Measurements from ENCODE around the gene LTC4S. TPM values are rescaled to one million over a fixed set of nuclear protein-coding genes. Genes with fewer than 3 reads are reported as not detected.
"Not testable (repeated sequence)": the region's sequence is repeated elsewhere in the genome, so short reads cannot be mapped to it uniquely, and the experiment has no call there.

LTC4S gene
- total RNA-seq, 1 donor from 2014 or later = 5.5 TPM

DNA sequence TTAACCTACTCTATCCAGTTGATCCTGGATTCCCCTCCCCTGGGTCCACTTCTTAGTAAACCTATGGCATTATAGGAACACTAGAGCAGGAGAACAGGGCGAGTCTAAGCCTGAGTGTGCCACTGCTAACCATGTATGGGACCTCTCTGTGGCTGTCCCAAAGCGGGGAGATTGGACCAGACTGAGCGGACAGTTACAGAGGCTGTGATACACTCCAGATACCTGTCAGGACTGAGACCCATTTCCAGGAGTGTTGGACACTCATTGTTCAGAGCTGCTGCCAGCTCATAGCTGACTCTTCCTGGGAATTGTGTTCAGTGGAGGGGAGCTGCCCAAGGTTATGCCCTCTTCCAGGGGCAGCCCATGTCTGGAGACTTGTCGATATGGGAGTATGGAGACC is 11.9 kb upstream of the LTC4S start:
- no peaks in the 10 kb centered on the region for H3K4me1 Mint-ChIP-seq (ENCODE audit: low read depth)
- no peak for DNase-seq (ENCODE audit: low spot score, unreplicated experiment)
- H3K27me3 Mint-ChIP-seq = no peaks in the 10 kb centered on the region
- peaks cover 8% of the 10 kb centered on the region for H3K36me3 Mint-ChIP-seq (ENCODE audit: insufficient read depth)
- H3K9me3 Mint-ChIP-seq (ENCODE audit: low read depth) = no peaks in the 10 kb centered on the region
- H3K27ac Mint-ChIP-seq = no peak overlapping the region
- H3K4me3 Mint-ChIP-seq (ENCODE audit: low read depth) = no peak overlapping the region
- TF ChIP-seq, protein P1, sequence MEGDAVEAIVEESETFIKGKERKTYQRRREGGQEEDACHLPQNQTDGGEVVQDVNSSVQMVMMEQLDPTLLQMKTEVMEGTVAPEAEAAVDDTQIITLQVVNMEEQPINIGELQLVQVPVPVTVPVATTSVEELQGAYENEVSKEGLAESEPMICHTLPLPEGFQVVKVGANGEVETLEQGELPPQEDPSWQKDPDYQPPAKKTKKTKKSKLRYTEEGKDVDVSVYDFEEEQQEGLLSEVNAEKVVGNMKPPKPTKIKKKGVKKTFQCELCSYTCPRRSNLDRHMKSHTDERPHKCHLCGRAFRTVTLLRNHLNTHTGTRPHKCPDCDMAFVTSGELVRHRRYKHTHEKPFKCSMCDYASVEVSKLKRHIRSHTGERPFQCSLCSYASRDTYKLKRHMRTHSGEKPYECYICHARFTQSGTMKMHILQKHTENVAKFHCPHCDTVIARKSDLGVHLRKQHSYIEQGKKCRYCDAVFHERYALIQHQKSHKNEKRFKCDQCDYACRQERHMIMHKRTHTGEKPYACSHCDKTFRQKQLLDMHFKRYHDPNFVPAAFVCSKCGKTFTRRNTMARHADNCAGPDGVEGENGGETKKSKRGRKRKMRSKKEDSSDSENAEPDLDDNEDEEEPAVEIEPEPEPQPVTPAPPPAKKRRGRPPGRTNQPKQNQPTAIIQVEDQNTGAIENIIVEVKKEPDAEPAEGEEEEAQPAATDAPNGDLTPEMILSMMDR (IDR thresholded peaks at IDR 0.05; ENCODE audit: unreplicated experiment) = no peak

DNA sequence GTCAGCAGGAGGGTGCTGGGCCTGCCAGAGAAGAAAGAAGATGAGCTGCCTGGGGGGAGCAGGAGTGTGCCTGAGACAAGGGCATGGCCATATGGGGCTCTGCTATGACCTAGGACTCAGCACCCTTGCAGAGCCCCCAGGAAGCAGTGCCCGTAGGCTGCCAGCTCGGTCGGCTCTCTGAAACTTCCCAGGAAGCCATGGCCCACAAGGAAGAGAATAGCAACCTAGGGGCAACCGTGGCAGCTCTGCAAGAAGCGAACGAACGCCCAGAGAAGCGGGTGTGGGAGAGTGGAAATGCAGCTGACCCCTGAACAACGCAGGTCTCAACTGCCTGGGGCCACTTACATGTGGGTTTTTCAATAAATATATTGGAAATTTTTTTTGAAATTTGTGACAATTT is 10.7 kb upstream of the LTC4S start:
- Mint-ChIP-seq H3K27ac (no peak overlapping the region), H3K4me3 (ENCODE audit: low read depth) (no peak overlapping the region), H3K4me1 (ENCODE audit: low read depth) (no peaks in the 10 kb centered on the region), H3K9me3 (ENCODE audit: low read depth) (no peaks in the 10 kb centered on the region), H3K36me3 (ENCODE audit: insufficient read depth) (peaks cover 4% of the 10 kb centered on the region), H3K27me3 (no peaks in the 10 kb centered on the region)
- DNase-seq (ENCODE audit: low spot score, unreplicated experiment) = no peak
- TF ChIP-seq, protein P1 (IDR thresholded peaks at IDR 0.05; ENCODE audit: unreplicated experiment) = no peak

GRCh38 chr5:179786861-179787260 is 6.9 kb upstream of the LTC4S start:
- H3K27me3 Mint-ChIP-seq = no peaks in the 10 kb centered on the region
- DNase-seq (ENCODE audit: low spot score, unreplicated experiment) = no peak
- peaks cover 4% of the 10 kb centered on the region for H3K36me3 Mint-ChIP-seq (ENCODE audit: insufficient read depth)
- no peak overlapping the region for H3K27ac Mint-ChIP-seq
- TF ChIP-seq, protein P1 (IDR thresholded peaks at IDR 0.05; ENCODE audit: unreplicated experiment) = no peak
- no peaks in the 10 kb centered on the region for H3K4me1 Mint-ChIP-seq (ENCODE audit: low read depth)
- no peak overlapping the region for H3K4me3 Mint-ChIP-seq (ENCODE audit: low read depth)
- H3K9me3 Mint-ChIP-seq (ENCODE audit: low read depth) = peaks cover 3% of the 10 kb centered on the region

DNA sequence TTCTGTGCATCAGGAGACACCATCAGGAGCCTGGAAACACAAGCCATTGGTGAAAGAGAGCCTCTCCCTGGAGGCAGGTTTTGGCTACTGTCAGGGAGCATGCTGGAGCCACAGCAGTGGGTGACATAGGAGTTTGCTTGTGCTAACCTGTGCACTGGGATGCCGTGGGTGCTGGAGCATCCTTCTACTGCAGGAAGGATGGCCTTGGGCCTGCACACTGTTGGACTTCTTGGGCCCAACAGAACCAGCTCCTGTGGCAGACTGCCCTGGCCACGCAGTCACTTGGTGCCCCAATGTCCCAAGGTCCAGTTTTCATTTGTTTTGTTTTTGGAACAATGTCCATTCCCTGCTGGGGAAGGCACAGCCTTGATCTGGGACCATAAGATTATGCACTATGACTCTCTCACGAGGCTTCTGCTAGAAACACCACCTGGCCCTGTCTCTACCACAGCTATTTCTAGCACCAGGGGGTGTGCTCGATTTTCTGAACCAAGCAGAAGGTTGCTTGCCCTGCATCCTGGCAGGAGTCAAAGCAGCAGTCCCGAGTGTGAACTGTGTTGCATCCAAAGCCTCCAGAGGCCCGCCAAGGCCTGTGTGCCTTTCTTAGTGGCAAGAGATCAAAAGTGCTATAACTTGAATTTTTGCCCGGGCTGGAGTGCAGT is 5.5 kb upstream of the LTC4S start:
- H3K4me3 Mint-ChIP-seq (ENCODE audit: low read depth) = no peak overlapping the region
- TF ChIP-seq, protein P1 (IDR thresholded peaks at IDR 0.05; ENCODE audit: unreplicated experiment) = no peak
- DNase-seq (ENCODE audit: low spot score, unreplicated experiment) = no peak
- no peaks in the 10 kb centered on the region for H3K27me3 Mint-ChIP-seq
- peaks cover 4% of the 10 kb centered on the region for H3K36me3 Mint-ChIP-seq (ENCODE audit: insufficient read depth)
- no peaks in the 10 kb centered on the region for H3K4me1 Mint-ChIP-seq (ENCODE audit: low read depth)
- H3K27ac Mint-ChIP-seq = no peak overlapping the region
- peaks cover 3% of the 10 kb centered on the region for H3K9me3 Mint-ChIP-seq (ENCODE audit: low read depth)

- H3K4me1 Mint-ChIP-seq (ENCODE audit: low read depth); H3K4me3 Mint-ChIP-seq (ENCODE audit: low read depth); H3K36me3 Mint-ChIP-seq (ENCODE audit: insufficient read depth); H3K9me3 Mint-ChIP-seq (ENCODE audit: low read depth); H3K27me3 Mint-ChIP-seq; DNase-seq (ENCODE audit: low spot score, unreplicated experiment); H3K27ac Mint-ChIP-seq: not testable (repeated sequence)
Observed at GRCh38 chr5:179789278-179789677, 4.5 kb upstream of the LTC4S start.

DNA sequence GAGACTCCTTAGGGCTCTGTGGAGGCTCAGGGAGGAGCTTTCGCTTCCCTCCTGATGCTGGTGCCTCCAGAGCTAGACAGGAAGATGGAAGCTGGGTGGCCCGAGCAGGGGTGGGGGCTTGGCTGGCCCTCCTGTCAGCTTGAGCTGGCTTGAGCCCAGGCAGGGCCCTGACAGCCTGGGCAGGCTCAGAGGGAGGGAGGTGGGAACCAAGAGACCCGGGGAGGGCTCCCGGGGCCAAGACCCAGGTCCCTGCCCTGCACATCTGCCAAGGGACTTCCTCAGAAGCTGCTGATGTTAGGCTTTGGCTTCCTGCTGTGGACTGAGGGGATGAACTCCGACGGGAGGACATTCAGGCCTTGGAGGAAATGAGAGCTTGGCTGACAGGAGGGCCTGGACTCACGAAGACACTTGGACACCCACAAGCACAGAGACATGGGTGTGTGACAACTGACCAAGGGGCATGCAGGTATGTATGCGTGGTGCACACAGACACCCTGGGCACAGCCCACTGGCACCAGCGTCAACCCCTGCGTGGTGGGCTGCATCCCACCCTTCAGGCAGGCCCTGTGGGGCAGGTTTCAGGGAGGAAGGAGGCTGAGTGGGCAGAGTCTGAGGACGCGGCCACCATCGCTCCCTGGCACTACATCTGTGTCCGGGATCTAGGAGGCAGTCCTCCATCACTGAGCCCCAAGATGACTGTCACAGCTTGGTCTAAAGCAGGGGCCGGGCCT is 1.7 kb upstream of the LTC4S start:
- Mint-ChIP-seq H3K36me3 (ENCODE audit: insufficient read depth) (peaks cover 7% of the 10 kb centered on the region), H3K9me3 (ENCODE audit: low read depth) (peaks cover 3% of the 10 kb centered on the region), H3K4me3 (ENCODE audit: low read depth) (no peak overlapping the region), H3K27ac (no peak overlapping the region), H3K27me3 (no peaks in the 10 kb centered on the region), H3K4me1 (ENCODE audit: low read depth) (no peaks in the 10 kb centered on the region)
- TF ChIP-seq, protein P1 (IDR thresholded peaks at IDR 0.05; ENCODE audit: unreplicated experiment) = no peak
- DNase-seq (ENCODE audit: low spot score, unreplicated experiment) = no peak

Data from progenitor cell of endocrine pancreas (in vitro differentiated cells).